CD14-positive monocyte (primary cell): ENCODE data around the gene MACROD2. TPM values are rescaled to one million over a fixed set of nuclear protein-coding genes. Genes with fewer than 3 reads are reported as not detected.

Source experiments
- DNase-seq, 3 donors: peaks; one replicate each; pipeline ENCODE4 v3.0.0-alpha.2; 2011 to 2022
- H2AFZ ChIP-seq: 2 replicates; pipeline ENCODE4 v1.6.0; 2012; ENCODE audit warnings: mild to moderate bottlenecking, low read depth, low read length, inconsistent platforms; ENCODE audit not compliant: insufficient read depth, poor library complexity, severe bottlenecking
- H3K27ac ChIP-seq, 2 donors: 1 replicate in 1 of 2; 2 replicates in 1 of 2; pipeline ENCODE4 v1.5.1; 2012 to 2013; ENCODE audit warnings: low read length in 2 of 2, control low read depth in 1 of 2, inconsistent platforms in 1 of 2, low read depth in 1 of 2, mild to moderate bottlenecking in 1 of 2
- H3K27me3 ChIP-seq, 2 donors: one replicate each; pipeline versions ENCODE4 v1.6.0 to v1.6.1; 2011 to 2013; ENCODE audit warnings: low read length in 2 of 2; ENCODE audit not compliant: control insufficient read depth in 2 of 2, insufficient read depth in 2 of 2
- H3K36me3 ChIP-seq, 2 donors: replicated peaks in 1 of 2; 1 replicate in 1 of 2; 2 replicates in 1 of 2; pipeline versions ENCODE4 v1.5.1 to v1.6.1; 2012 to 2013; ENCODE audit warnings: low read length in 2 of 2, control low read depth in 1 of 2, inconsistent platforms in 1 of 2, mild to moderate bottlenecking in 1 of 2; ENCODE audit not compliant: insufficient read depth in 2 of 2, control insufficient read depth in 1 of 2
- H3K4me1 ChIP-seq, 2 donors: 1 replicate in 1 of 2; 2 replicates in 1 of 2; pipeline versions ENCODE4 v1.5.1 to v1.6.1; 2012 to 2013; ENCODE audit warnings: low read length in 2 of 2, control low read depth in 1 of 2, inconsistent platforms in 1 of 2, mild to moderate bottlenecking in 1 of 2, moderate library complexity in 1 of 2; ENCODE audit not compliant: insufficient read depth in 2 of 2, control insufficient read depth in 1 of 2
- H3K4me2 ChIP-seq: replicated peaks from 2 replicates; pipeline ENCODE3; 2012; ENCODE audit warnings: low read length, moderate library complexity, mild to moderate bottlenecking; ENCODE audit not compliant: poor library complexity, severe bottlenecking; ENCODE audit errors: extremely low read depth
- H3K4me3 ChIP-seq, 3 experiments: fragments of 200-600 bp in 1 of 3; sonication (generic) in 1 of 3; replicated peaks in 1 of 3; 1 replicate in 2 of 3; 2 replicates in 1 of 3; pipeline ENCODE4 v1.5.1; 2011 to 2013; ENCODE audit warnings: low read length in 3 of 3, mild to moderate bottlenecking in 3 of 3, control low read depth in 2 of 3, low read depth in 2 of 3, inconsistent platforms in 1 of 3, moderate library complexity in 1 of 3
- H3K79me2 ChIP-seq: 2 replicates; pipeline ENCODE4 v1.6.0; 2012; ENCODE audit warnings: mild to moderate bottlenecking, control low read depth, inconsistent platforms, low read length, moderate library complexity; ENCODE audit not compliant: insufficient read depth
- H3K9ac ChIP-seq: 2 replicates; pipeline ENCODE4 v1.6.0; 2017; ENCODE audit warnings: low read length, mild to moderate bottlenecking; ENCODE audit not compliant: insufficient read depth, poor library complexity, severe bottlenecking
- H3K9me3 ChIP-seq, 2 donors: replicated peaks in 1 of 2; 1 replicate in 1 of 2; 2 replicates in 1 of 2; pipeline versions ENCODE4 v1.5.1 to v1.6.1; 2012 to 2013; ENCODE audit warnings: low read length in 2 of 2, control low read depth in 1 of 2; ENCODE audit not compliant: control insufficient read depth in 1 of 2, insufficient read depth in 1 of 2
- H4K20me1 ChIP-seq: 2 replicates; pipeline ENCODE4 v1.6.0; 2012; ENCODE audit warnings: mild to moderate bottlenecking, low read length, control low read depth, moderate library complexity; ENCODE audit not compliant: insufficient read depth
- H3K27ac Mint-ChIP-seq, 7 donors: one replicate each; pipeline ENCODE4 v1.8.0; 2020; ENCODE audit warnings: mild to moderate bottlenecking in 7 of 7, mixed read lengths in 7 of 7, moderate library complexity in 6 of 7, inconsistent platforms in 2 of 7
- H3K27me3 Mint-ChIP-seq, 3 donors: one replicate each; pipeline ENCODE4 v1.8.0; 2021 to 2022; ENCODE audit warnings: low read depth in 3 of 3, mild to moderate bottlenecking in 3 of 3, mixed read lengths in 3 of 3, moderate library complexity in 3 of 3, inconsistent platforms in 1 of 3
- H3K36me3 Mint-ChIP-seq, 2 donors: one replicate each; pipeline ENCODE4 v1.8.0; 2020; ENCODE audit warnings: mixed read lengths in 2 of 2, inconsistent platforms in 1 of 2, mild to moderate bottlenecking in 1 of 2
- H3K4me1 Mint-ChIP-seq: one replicate; pipeline ENCODE4 v1.8.0; 2020; ENCODE audit warnings: mild to moderate bottlenecking, mixed read lengths
- H3K4me3 Mint-ChIP-seq, 2 donors: one replicate each; pipeline ENCODE4 v1.8.0; 2020; ENCODE audit warnings: mild to moderate bottlenecking in 2 of 2, mixed read lengths in 2 of 2, moderate library complexity in 1 of 2
- H3K9me3 Mint-ChIP-seq, 7 donors: one replicate each; pipeline ENCODE4 v1.8.0; 2020 to 2022; ENCODE audit warnings: mixed read lengths in 7 of 7, mild to moderate bottlenecking in 6 of 7, moderate library complexity in 6 of 7, inconsistent platforms in 2 of 7
- WGBS: methylation state at CpG from one replicate; pipeline ENCODE4 v1.1.5; 2013; ENCODE audit warnings: missing lambda C conversion rate; ENCODE audit not compliant: insufficient coverage; 5-methylcytosine and 5-hydroxymethylcytosine counted together
- intact Hi-C, 2 donors: fragments of 100-400 bp; cut with micrococcal nuclease; formaldehyde crosslinking; loops; one replicate each; pipeline versions ENCODE4 v1.15.0 to v1.15.1; 2023
- polyA plus RNA-seq, 3 donors: library from polyadenylated mRNA; depleted of rRNA in 1 of 3; unstranded in 2 of 3; stranded (reverse) in 1 of 3; fragments of 300-500 nt in 2 of 3; fragments of >200 nt in 1 of 3; fragmentation: Illumina TruSeq in 2 of 3; gene quantifications; 1 replicate in 2 of 3; 2 replicates in 1 of 3; pipeline ENCODE4 v1.2.3, GENCODE V29; 2012 to 2021
- TF ChIP-seq, protein P1 (sequence below): fragments of 200-600 bp; IDR thresholded peaks from one replicate; pipeline ENCODE4 v1.8.0; 2022; ENCODE audit warnings: antibody characterized with exemption, mild to moderate bottlenecking

MACROD2 gene
- polyA plus RNA-seq, 3 donors = 0.23 TPM; not detected in 2

GRCh38 chr20:14148042-14148441 is 152.7 kb downstream of the MACROD2 start:
- H3K9me3 ChIP-seq = no peaks in the 10 kb centered on the region
- Mint-ChIP-seq H3K4me1 (no peaks in the 10 kb centered on the region), H3K27ac (no peak overlapping the region), H3K27me3 (peaks cover 0 to 4% (median 0%) of the 10 kb centered on the region in 3 donors), H3K36me3 (no peaks in the 10 kb centered on the region), H3K4me3 (no peak overlapping the region), H3K9me3 (peaks cover 0 to 2% (median 0%) of the 10 kb centered on the region in 7 donors)
- H3K4me3 ChIP-seq = no peak overlapping the region
- H3K4me2 ChIP-seq = no peak overlapping the region
- DNase-seq = no peak
- TF ChIP-seq, protein P1, sequence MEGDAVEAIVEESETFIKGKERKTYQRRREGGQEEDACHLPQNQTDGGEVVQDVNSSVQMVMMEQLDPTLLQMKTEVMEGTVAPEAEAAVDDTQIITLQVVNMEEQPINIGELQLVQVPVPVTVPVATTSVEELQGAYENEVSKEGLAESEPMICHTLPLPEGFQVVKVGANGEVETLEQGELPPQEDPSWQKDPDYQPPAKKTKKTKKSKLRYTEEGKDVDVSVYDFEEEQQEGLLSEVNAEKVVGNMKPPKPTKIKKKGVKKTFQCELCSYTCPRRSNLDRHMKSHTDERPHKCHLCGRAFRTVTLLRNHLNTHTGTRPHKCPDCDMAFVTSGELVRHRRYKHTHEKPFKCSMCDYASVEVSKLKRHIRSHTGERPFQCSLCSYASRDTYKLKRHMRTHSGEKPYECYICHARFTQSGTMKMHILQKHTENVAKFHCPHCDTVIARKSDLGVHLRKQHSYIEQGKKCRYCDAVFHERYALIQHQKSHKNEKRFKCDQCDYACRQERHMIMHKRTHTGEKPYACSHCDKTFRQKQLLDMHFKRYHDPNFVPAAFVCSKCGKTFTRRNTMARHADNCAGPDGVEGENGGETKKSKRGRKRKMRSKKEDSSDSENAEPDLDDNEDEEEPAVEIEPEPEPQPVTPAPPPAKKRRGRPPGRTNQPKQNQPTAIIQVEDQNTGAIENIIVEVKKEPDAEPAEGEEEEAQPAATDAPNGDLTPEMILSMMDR = no peak
- H3K36me3 ChIP-seq = no peaks in the 10 kb centered on the region
- no peaks in the 10 kb centered on the region for H3K79me2 ChIP-seq
- no peaks in the 10 kb centered on the region for H3K4me1 ChIP-seq
- WGBS = no CpG with 5 or more reads among the region's 1 CpG
- H2AFZ ChIP-seq = no peak overlapping the region
- no peak overlapping the region for H3K9ac ChIP-seq
- no peaks in the 10 kb centered on the region for H3K27me3 ChIP-seq
- intact Hi-C loops = no loop called here
- H3K27ac ChIP-seq = no peak overlapping the region
- H4K20me1 ChIP-seq = no peaks in the 10 kb centered on the region

- Mint-ChIP-seq H3K4me3 (no peak overlapping the region), H3K9me3 (peaks cover 0 to 10% (median 3%) of the 10 kb centered on the region in 7 donors), H3K4me1 (no peaks in the 10 kb centered on the region), H3K36me3 (no peaks in the 10 kb centered on the region), H3K27me3 (no peaks in the 10 kb centered on the region), H3K27ac (no peak overlapping the region)
- no peak overlapping the region for H3K4me3 ChIP-seq
- H3K9me3 ChIP-seq = peaks cover 0 to 2% of the 10 kb centered on the region in 2 donors
- no peak overlapping the region for H3K9ac ChIP-seq
- H2AFZ ChIP-seq = no peak overlapping the region
- H3K27me3 ChIP-seq = no peaks in the 10 kb centered on the region
- TF ChIP-seq, protein P1 = no peak
- no peak for DNase-seq
- no peaks in the 10 kb centered on the region for H4K20me1 ChIP-seq
- H3K36me3 ChIP-seq = no peaks in the 10 kb centered on the region
- no peaks in the 10 kb centered on the region for H3K79me2 ChIP-seq
- H3K4me2 ChIP-seq = no peak overlapping the region
- no CpG with 5 or more reads among the region's 2 CpGs for WGBS
- intact Hi-C loops = no loop called here
- H3K27ac ChIP-seq = no peak overlapping the region
- no peaks in the 10 kb centered on the region for H3K4me1 ChIP-seq
Observed at GRCh38 chr20:14155361-14155760, 160.0 kb downstream of the MACROD2 start.
